ENCODE results near the gene ZNF844. TPM values are rescaled to one million over a fixed set of nuclear protein-coding genes. Genes with fewer than 3 reads are reported as not detected.

Gene ZNF844
- polyA plus RNA-seq, 1 donor (not counting 4 experiments of a cell fraction or from before 2014, with no cell fraction given): 0.88 TPM

- Histone ChIP-seq H2AFZ (ENCODE audit: control insufficient read depth, low read length) (no peak overlapping the region), H3K79me2 (ENCODE audit: control insufficient read depth, insufficient read depth, low read length) (no peaks in the 10 kb centered on the region), H3K9me1 (ENCODE audit: control insufficient read depth, extremely low read depth, insufficient read depth, low read length) (no peaks in the 10 kb centered on the region), H3K4me1 (ENCODE audit: control insufficient read depth, extremely low read depth, insufficient read depth, low read length) (peaks cover 6% of the 10 kb centered on the region), H3K4me2 (ENCODE audit: control insufficient read depth, extremely low read depth, insufficient read depth, low read depth, low read length) (no peak overlapping the region), H4K20me1 (ENCODE audit: control insufficient read depth, extremely low read depth, insufficient read depth, low read length) (no peaks in the 10 kb centered on the region), H3K27me3 (ENCODE audit: control insufficient read depth, extremely low read depth, insufficient read depth, low read length) (no peaks in the 10 kb centered on the region), H3K36me3 (ENCODE audit: control insufficient read depth in 2 of 2, extremely low read depth in 1 of 2, insufficient read depth in 2 of 2, low read length in 2 of 2) (peaks cover 0 to 4% of the 10 kb centered on the region in 2 experiments), H3K9ac (ENCODE audit: control insufficient read depth, extremely low read depth, insufficient read depth, low read length) (no peak overlapping the region), H3K9me3 (ENCODE audit: control insufficient read depth, low read depth, low read length) (peaks cover 6% of the 10 kb centered on the region), H3K4me3 (ENCODE audit: control insufficient read depth in 2 of 3, extremely low read depth in 1 of 3, insufficient read depth in 2 of 3, low read depth in 1 of 3, low read length in 3 of 3) (no peak overlapping the region), H3K27ac (ENCODE audit: control insufficient read depth, insufficient read depth, low read length) (no peak overlapping the region)
- TF ChIP-seq CTCF (optimal IDR thresholded peaks at IDR 0.05 in 1 of 3, IDR thresholded peaks at IDR 0.05 in 1 of 3, conservative IDR thresholded peaks at IDR 0.05 in 1 of 3; ENCODE audit: extremely low read depth in 1 of 3, insufficient read depth in 2 of 3, low read length in 3 of 3): no peak
- no peak for TF ChIP-seq EZH2 (IDR thresholded peaks at IDR 0.05; ENCODE audit: low read length)
- no peak for FAIRE-seq
- DNase-seq (ENCODE audit: low read depth, low spot score): no peak
- dilution Hi-C loops (cut with MboI; ENCODE audit: extremely low pct_ligation_motif_present, low sequenced_read_pairs): no loop called here
Measured at GRCh38 chr19:12047868-12048267, 16.7 kb upstream of the ZNF844 start.

- no peak overlapping the region for H3K27ac ChIP-seq (ENCODE audit: control insufficient read depth, insufficient read depth, low read length)
- dilution Hi-C loops (cut with MboI; ENCODE audit: extremely low pct_ligation_motif_present, low sequenced_read_pairs): no loop called here
- no peak for DNase-seq (ENCODE audit: low read depth, low spot score)
Measured at GRCh38 chr19:12052091-12052496, 12.4 kb upstream of the ZNF844 start.

More at GRCh38 chr19:12052091-12052496, 12.4 kb upstream of the ZNF844 start:
- Histone ChIP-seq H3K79me2 (ENCODE audit: control insufficient read depth, insufficient read depth, low read length) (no peaks in the 10 kb centered on the region), H2AFZ (ENCODE audit: control insufficient read depth, low read length) (peak overlapping the region; percentile 99), H4K20me1 (ENCODE audit: control insufficient read depth, extremely low read depth, insufficient read depth, low read length) (no peaks in the 10 kb centered on the region), H3K27me3 (ENCODE audit: control insufficient read depth, extremely low read depth, insufficient read depth, low read length) (no peaks in the 10 kb centered on the region), H3K9me3 (ENCODE audit: control insufficient read depth, low read depth, low read length) (no peaks in the 10 kb centered on the region), H3K4me1 (ENCODE audit: control insufficient read depth, extremely low read depth, insufficient read depth, low read length) (peaks cover 10% of the 10 kb centered on the region), H3K9ac (ENCODE audit: control insufficient read depth, extremely low read depth, insufficient read depth, low read length) (peak overlapping the region; percentile 68), H3K4me2 (ENCODE audit: control insufficient read depth, extremely low read depth, insufficient read depth, low read depth, low read length) (peak overlapping the region; percentile 98), H3K4me3 (ENCODE audit: control insufficient read depth in 2 of 3, extremely low read depth in 1 of 3, insufficient read depth in 2 of 3, low read depth in 1 of 3, low read length in 3 of 3) (peak overlapping the region; percentile 53 to 88 (median 85)), H3K36me3 (ENCODE audit: control insufficient read depth in 2 of 2, extremely low read depth in 1 of 2, insufficient read depth in 2 of 2, low read length in 2 of 2) (no peaks in the 10 kb centered on the region), H3K9me1 (ENCODE audit: control insufficient read depth, extremely low read depth, insufficient read depth, low read length) (no peaks in the 10 kb centered on the region)
- TF ChIP-seq EZH2 (IDR thresholded peaks at IDR 0.05; ENCODE audit: low read length) (no peak), CTCF (optimal IDR thresholded peaks at IDR 0.05 in 1 of 3, IDR thresholded peaks at IDR 0.05 in 1 of 3, conservative IDR thresholded peaks at IDR 0.05 in 1 of 3; ENCODE audit: extremely low read depth in 1 of 3, insufficient read depth in 2 of 3, low read length in 3 of 3) (no peak)
- FAIRE-seq: no peak
